Fibroblast of upper back skin (primary cell): ENCODE results near the gene HAUS5.
"Not testable (repeated sequence)": the region's sequence is repeated elsewhere in the genome, so short reads cannot be mapped to it uniquely, and the experiment has no call there.

Source experiments
- DNase-seq: peaks from one replicate; pipeline ENCODE4 v3.0.0-alpha.2; 2013

Gene HAUS5

GRCh38 chr19:35643255-35644205, 31.0 kb downstream of the HAUS5 start:
- peak; percentile 72 for DNase-seq

GRCh38 chr19:35644206-35644986, 31.9 kb downstream of the HAUS5 start:
- peak; percentile 93 for DNase-seq

- DNase-seq = peak; percentile 47
Measured at GRCh38 chr19:35644987-35645679, 32.6 kb downstream of the HAUS5 start.

- no peak for DNase-seq
Measured at GRCh38 chr19:35645680-35646511, 33.4 kb downstream of the HAUS5 start.

- peak; percentile 97 for DNase-seq
Measured at GRCh38 chr19:35648017-35648961, 35.8 kb downstream of the HAUS5 start, which contains the start of gene COX6B1. Gene COX6B1, plus strand, starts transcription at chr19:35648323. Its CDS starts 2,921 bp downstream, at chr19:35651244.

GRCh38 chr19:35650581-35650980, 38.0 kb downstream of the HAUS5 start:
- DNase-seq = no peak

- DNase-seq = not testable (repeated sequence)
Measured at GRCh38 chr19:35654828-35655227, 42.3 kb downstream of the HAUS5 start.

GRCh38 chr19:35655600-35655999, 43.1 kb downstream of the HAUS5 start:
- DNase-seq = no peak

- DNase-seq = no peak
Measured at GRCh38 chr19:35656700-35657099, 44.2 kb downstream of the HAUS5 start.

GRCh38 chr19:35657904-35658700, 45.6 kb downstream of the HAUS5 start:
- DNase-seq = no peak

GRCh38 chr19:35661995-35662340, 49.4 kb downstream of the HAUS5 start:
- no peak for DNase-seq

- DNase-seq = no peak
Measured at GRCh38 chr19:35663981-35664380, 51.4 kb downstream of the HAUS5 start.

GRCh38 chr19:35665157-35665556, 52.6 kb downstream of the HAUS5 start:
- no peak for DNase-seq

- DNase-seq = no peak
Measured at GRCh38 chr19:35665604-35666003, 53.1 kb downstream of the HAUS5 start.

GRCh38 chr19:35666251-35666913, 53.8 kb downstream of the HAUS5 start, which contains the start of gene UPK1A:
Gene UPK1A, plus strand, starts transcription at chr19:35666517. Its CDS starts 296 bp downstream, at chr19:35666813.
- no peak for DNase-seq

GRCh38 chr19:35669566-35669965, 57.0 kb downstream of the HAUS5 start:
- DNase-seq = no peak

- no peak for DNase-seq
Measured at GRCh38 chr19:35669974-35670373, 57.4 kb downstream of the HAUS5 start.

- no peak for DNase-seq
Measured at GRCh38 chr19:35670686-35671085, 58.2 kb downstream of the HAUS5 start.

GRCh38 chr19:35671818-35672217, 59.3 kb downstream of the HAUS5 start:
- DNase-seq = no peak
